Smooth muscle cell (in vitro differentiated cells): Measurements from ENCODE around the gene TIMP3. TPM values are rescaled to one million over a fixed set of nuclear protein-coding genes. Genes with fewer than 3 reads are reported as not detected.

Experiments
- DNase-seq: peaks from one replicate; lab custom pipeline; 2025; ENCODE audit not compliant: unreplicated experiment; lab: John Stamatoyannopoulos, UW
- H2AFZ ChIP-seq: fragments of 200-600 bp; sonication (generic); 2 replicates; pipeline ENCODE4 v1.6.0; 2016; ENCODE audit warnings: antibody characterized with exemption, low read depth, mild to moderate bottlenecking
- H3F3A ChIP-seq: fragments of 200-600 bp; sonication (generic); 2 replicates; pipeline ENCODE4 v1.6.0; 2017; ENCODE audit warnings: antibody characterized with exemption, low read depth
- H3K27ac ChIP-seq: fragments of 200-600 bp; sonication (generic); 2 replicates; pipeline ENCODE4 v1.5.1; 2016; ENCODE audit warnings: low read depth, mild to moderate bottlenecking
- H3K27me3 ChIP-seq: fragments of 200-600 bp; sonication (generic); 2 replicates; pipeline ENCODE4 v1.6.1; 2016; ENCODE audit warnings: low read depth, mild to moderate bottlenecking
- H3K36me3 ChIP-seq: fragments of 200-600 bp; sonication (generic); 2 replicates; pipeline ENCODE4 v1.5.1; 2016; ENCODE audit warnings: low read depth
- H3K4me1 ChIP-seq: fragments of 200-600 bp; sonication (generic); 2 replicates; pipeline ENCODE4 v1.5.1; 2016; ENCODE audit warnings: low read depth
- H3K4me2 ChIP-seq: fragments of 200-600 bp; sonication (generic); 2 replicates; pipeline ENCODE4 v1.6.0; 2016; ENCODE audit warnings: mild to moderate bottlenecking
- H3K4me3 ChIP-seq: fragments of 200-600 bp; sonication (generic); 2 replicates; pipeline ENCODE4 v1.5.1; 2016; ENCODE audit warnings: mild to moderate bottlenecking
- H3K79me2 ChIP-seq: fragments of 200-600 bp; sonication (generic); 2 replicates; pipeline ENCODE4 v1.6.0; 2016; ENCODE audit warnings: low read depth, mild to moderate bottlenecking
- H3K9ac ChIP-seq: fragments of 200-600 bp; sonication (generic); 2 replicates; pipeline ENCODE4 v1.6.0; 2016; ENCODE audit warnings: low read depth
- H3K9me3 ChIP-seq: fragments of 200-600 bp; sonication (generic); replicated peaks from 2 replicates; pipeline ENCODE4 v1.5.1; 2016; ENCODE audit warnings: low read depth
- H4K20me1 ChIP-seq: fragments of 200-600 bp; sonication (generic); 2 replicates; pipeline ENCODE4 v1.6.0; 2016; ENCODE audit warnings: low read depth
- WGBS: methylation state at CpG from one replicate; pipeline ENCODE4 v1.1.7; 2016; ENCODE audit warnings: low lambda C conversion rate; 5-methylcytosine and 5-hydroxymethylcytosine counted together
- polyA plus RNA-seq: library from polyadenylated mRNA; unstranded; fragments of >200 nt; fragmentation: Nextera tagmentation; extraction: Ambion mirVana; gene quantifications from 2 replicates; pipeline ENCODE4 v1.2.1, GENCODE V29; 2016
- total RNA-seq: library from RNA; depleted of rRNA; stranded (reverse); fragments of >200 nt; gene quantifications from 2 replicates; pipeline ENCODE4 v1.2.3, GENCODE V29; 2014
- TF ChIP-seq, protein P1 (sequence below): fragments of 200-600 bp; sonication (generic); IDR thresholded peaks from 2 replicates; pipeline ENCODE4 v1.5.1; 2017; ENCODE audit warnings: borderline replicate concordance, mild to moderate bottlenecking, antibody characterized with exemption; ENCODE audit not compliant: insufficient read depth, poor library complexity, severe bottlenecking

Gene TIMP3
- total and polyA plus RNA-seq, 2 experiments from 2014 or later, result 3,210 to 3,942 TPM

DNA sequence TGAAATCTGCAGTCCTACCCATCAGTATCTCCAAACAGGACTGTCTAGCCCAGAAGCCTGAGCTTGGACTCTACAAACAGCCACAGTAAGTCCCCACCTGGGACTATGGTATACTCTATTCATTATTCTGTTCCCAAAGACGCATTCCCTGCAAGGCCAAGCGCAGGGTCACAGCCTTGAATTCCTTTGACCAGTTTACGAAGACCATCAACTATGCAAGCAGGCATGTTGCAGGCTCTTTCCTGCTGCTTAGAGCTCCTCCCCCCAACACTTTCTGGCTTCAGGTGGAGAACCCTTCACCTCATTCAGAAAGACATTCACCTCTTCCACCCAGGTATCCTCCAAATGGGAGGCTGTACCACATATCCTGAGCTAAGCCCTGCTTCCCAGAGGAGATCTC is 62.5 kb downstream of the TIMP3 start:
- Histone ChIP-seq H3K36me3 (peaks cover 13% of the 10 kb centered on the region), H3K4me1 (no peaks in the 10 kb centered on the region), H3K27me3 (no peaks in the 10 kb centered on the region), H2AFZ (no peak overlapping the region), H4K20me1 (peaks cover 63% of the 10 kb centered on the region), H3K79me2 (no peaks in the 10 kb centered on the region), H3K4me2 (no peak overlapping the region), H3K4me3 (no peak overlapping the region), H3K27ac (peak overlapping the region; percentile 48), H3F3A (peaks cover 63% of the 10 kb centered on the region), H3K9me3 (no peaks in the 10 kb centered on the region), H3K9ac (no peak overlapping the region)
- DNase-seq, result no peak
- WGBS, result 74% methylated on average over 3 of the region's 3 CpGs
- TF ChIP-seq, protein P1, sequence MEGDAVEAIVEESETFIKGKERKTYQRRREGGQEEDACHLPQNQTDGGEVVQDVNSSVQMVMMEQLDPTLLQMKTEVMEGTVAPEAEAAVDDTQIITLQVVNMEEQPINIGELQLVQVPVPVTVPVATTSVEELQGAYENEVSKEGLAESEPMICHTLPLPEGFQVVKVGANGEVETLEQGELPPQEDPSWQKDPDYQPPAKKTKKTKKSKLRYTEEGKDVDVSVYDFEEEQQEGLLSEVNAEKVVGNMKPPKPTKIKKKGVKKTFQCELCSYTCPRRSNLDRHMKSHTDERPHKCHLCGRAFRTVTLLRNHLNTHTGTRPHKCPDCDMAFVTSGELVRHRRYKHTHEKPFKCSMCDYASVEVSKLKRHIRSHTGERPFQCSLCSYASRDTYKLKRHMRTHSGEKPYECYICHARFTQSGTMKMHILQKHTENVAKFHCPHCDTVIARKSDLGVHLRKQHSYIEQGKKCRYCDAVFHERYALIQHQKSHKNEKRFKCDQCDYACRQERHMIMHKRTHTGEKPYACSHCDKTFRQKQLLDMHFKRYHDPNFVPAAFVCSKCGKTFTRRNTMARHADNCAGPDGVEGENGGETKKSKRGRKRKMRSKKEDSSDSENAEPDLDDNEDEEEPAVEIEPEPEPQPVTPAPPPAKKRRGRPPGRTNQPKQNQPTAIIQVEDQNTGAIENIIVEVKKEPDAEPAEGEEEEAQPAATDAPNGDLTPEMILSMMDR, result no peak

DNA sequence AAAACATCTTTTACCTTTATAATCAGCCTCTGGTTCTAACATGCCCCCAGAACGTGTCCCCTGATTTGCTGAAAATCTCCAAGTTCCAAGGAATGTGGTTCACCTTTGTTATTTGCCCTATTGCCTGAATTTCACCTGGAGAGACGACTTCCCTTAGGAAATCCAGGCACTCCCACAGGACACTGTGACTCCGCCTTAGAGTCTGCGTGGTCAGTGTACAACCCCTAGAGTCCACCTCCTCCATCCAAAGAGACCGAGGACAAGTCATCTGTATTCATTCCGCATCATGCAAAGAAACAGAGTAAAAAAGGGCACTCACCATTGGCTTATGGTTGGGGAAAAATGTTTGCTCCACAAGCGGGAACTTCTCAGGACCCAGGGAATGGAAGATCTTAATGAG is 63.1 kb downstream of the TIMP3 start:
- 65% methylated on average over 7 of the region's 7 CpGs for WGBS
- Histone ChIP-seq H3K4me2 (no peak overlapping the region), H3K27ac (peak overlapping the region; percentile 9), H3K36me3 (peaks cover 7% of the 10 kb centered on the region), H3K4me1 (no peaks in the 10 kb centered on the region), H3K4me3 (no peak overlapping the region), H3K79me2 (no peaks in the 10 kb centered on the region), H4K20me1 (peaks cover 58% of the 10 kb centered on the region), H2AFZ (no peak overlapping the region), H3K27me3 (no peaks in the 10 kb centered on the region), H3F3A (peaks cover 58% of the 10 kb centered on the region), H3K9me3 (no peaks in the 10 kb centered on the region), H3K9ac (no peak overlapping the region)
- no peak for DNase-seq
- TF ChIP-seq, protein P1, result no peak

DNA sequence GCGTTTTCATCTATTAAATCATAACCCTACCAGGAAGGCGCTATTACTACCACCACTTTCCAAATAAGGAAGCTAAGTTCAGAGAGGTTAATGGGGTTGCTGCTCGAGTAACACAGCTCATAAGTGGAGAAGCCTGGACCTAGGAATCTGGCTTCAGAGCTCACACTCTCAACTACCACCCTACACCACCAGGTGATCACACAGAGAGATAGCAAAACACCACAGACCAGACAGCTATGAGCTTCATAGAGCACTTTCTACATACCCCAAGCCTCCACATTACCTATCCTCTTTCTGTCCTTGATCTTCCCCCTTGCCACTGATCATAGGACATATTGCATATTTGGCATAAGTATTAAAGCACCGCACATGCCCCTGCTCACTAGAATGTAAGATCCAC is 65.4 kb downstream of the TIMP3 start:
- DNase-seq, result no peak
- Histone ChIP-seq H4K20me1 (peaks cover 34% of the 10 kb centered on the region), H3K36me3 (no peaks in the 10 kb centered on the region), H3K9me3 (no peaks in the 10 kb centered on the region), H3K4me2 (no peak overlapping the region), H3K79me2 (no peaks in the 10 kb centered on the region), H3K27me3 (no peaks in the 10 kb centered on the region), H3F3A (peaks cover 38% of the 10 kb centered on the region), H3K4me1 (no peaks in the 10 kb centered on the region), H3K9ac (no peak overlapping the region), H2AFZ (no peak overlapping the region), H3K27ac (no peak overlapping the region), H3K4me3 (no peak overlapping the region)
- TF ChIP-seq, protein P1, result no peak
- 85% methylated on average over 4 of the region's 4 CpGs for WGBS

DNA sequence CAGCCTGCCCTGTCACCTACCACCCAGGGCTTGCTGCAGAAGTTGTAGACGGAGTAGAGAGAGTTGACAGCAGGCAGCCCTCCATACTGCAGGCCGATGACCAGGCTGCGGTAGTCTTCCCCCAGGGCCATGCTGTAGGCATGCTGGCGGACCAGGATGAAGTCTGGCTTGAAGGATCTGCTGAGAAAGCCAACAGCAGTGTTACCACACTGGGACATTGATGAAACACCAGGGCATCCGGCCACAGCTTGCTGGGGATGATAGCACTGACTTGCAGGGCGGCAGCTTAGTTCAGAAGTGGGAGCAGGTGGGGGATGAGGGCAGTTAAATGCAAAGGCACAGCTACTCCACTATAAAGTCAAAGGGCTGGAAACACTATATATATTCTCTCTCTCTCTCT is 67.4 kb downstream of the TIMP3 start:
- H3K9ac ChIP-seq, result no peak overlapping the region
- H3K4me1 ChIP-seq, result no peaks in the 10 kb centered on the region
- H3K27me3 ChIP-seq, result no peaks in the 10 kb centered on the region
- DNase-seq, result no peak
- 92% methylated on average over 6 of the region's 6 CpGs for WGBS
- no peak overlapping the region for H2AFZ ChIP-seq
- no peak overlapping the region for H3K4me2 ChIP-seq
- H3K4me3 ChIP-seq, result no peak overlapping the region
- H3F3A ChIP-seq, result peaks cover 23% of the 10 kb centered on the region
- peaks cover 14% of the 10 kb centered on the region for H4K20me1 ChIP-seq
- H3K27ac ChIP-seq, result no peak overlapping the region
- no peaks in the 10 kb centered on the region for H3K36me3 ChIP-seq
- TF ChIP-seq, protein P1, result no peak
- no peaks in the 10 kb centered on the region for H3K9me3 ChIP-seq
- H3K79me2 ChIP-seq, result no peaks in the 10 kb centered on the region
